Jurkat, Clone E6-1 (cell line): ENCODE results near the gene RIMS1.

Experiments used
- DNase-seq: peaks from one replicate; pipeline ENCODE4 v3.0.0-alpha.2; 2011; ENCODE audit warnings: low read depth, low spot score
- H3K4me3 ChIP-seq: 2 replicates; pipeline ENCODE4 v1.5.1; 2011; ENCODE audit warnings: mild to moderate bottlenecking, low read length, control low read depth, moderate library complexity

The RIMS1 gene

DNA sequence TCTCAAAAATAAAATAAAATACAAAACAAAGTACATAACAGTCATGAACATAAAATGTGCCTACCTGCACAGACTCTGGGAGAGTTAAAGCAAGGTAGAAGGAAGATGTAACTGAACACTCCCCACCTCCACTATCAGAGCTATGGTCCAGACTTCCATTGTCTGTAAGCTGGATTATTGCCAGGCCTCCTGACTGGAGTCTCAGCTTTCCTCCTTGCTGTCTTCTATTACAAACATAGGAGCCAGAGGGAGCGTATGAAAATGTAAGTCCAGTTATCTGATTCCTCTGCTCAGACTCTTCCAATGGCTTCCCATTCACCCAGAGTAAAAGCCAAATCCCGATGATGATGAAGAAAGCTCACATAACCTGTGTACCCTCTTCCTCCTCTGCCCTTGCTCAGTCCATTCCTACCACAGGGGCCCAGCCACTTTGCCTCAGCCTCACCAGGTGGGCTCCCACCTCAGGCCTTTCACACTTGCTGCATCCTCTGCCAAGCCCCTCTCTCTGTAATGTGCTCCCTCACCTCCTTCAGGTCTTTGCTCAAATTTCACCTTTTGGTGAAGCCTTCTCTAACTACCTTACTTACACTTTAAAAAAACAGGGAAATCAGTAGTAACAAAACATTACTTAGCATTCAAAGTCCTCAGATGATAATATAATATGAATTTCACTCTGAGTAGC is 194.1 kb downstream of the RIMS1 start:
- DNase-seq, result no peak
- H3K4me3 ChIP-seq, result no peak overlapping the region

GRCh38 chr6:72081871-72082270 is 195.5 kb downstream of the RIMS1 start:
- DNase-seq, result no peak
- no peak overlapping the region for H3K4me3 ChIP-seq

- DNase-seq, result no peak
- H3K4me3 ChIP-seq, result no peak overlapping the region
Observed at GRCh38 chr6:72083976-72084375, 197.6 kb downstream of the RIMS1 start.

DNA sequence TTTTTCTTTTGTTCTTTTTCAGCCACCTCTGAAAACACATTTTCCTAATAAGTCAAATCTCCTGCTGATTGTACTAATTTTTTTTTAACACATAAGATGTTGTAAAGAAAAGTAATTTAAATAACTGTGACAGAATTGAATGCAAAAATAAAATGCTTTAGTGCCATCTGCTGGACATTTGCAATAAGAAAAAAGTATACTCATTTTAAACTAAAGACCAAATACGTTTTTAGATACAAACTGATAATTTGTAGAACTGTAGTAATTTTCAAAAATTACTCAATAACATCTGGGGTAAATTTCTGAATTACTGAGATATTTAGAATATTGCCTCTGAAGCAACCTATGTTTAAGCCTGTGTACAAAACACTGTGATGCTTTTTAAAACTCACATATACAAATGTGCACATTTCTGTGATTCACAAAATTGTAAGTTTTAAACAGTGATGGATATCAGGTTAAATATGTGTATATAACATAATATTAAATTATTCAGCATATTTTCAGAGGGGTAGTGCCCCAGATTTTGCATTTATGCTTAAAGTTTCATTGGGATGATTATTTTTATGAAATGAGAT is 198.7 kb downstream of the RIMS1 start:
- peak; percentile 11 for DNase-seq
- no peak overlapping the region for H3K4me3 ChIP-seq

- DNase-seq, result no peak
- H3K4me3 ChIP-seq, result no peak overlapping the region
Observed at GRCh38 chr6:72094506-72094905, 208.2 kb downstream of the RIMS1 start.

GRCh38 chr6:72102561-72102960 is 216.2 kb downstream of the RIMS1 start:
- no peak overlapping the region for H3K4me3 ChIP-seq
- DNase-seq, result no peak

DNA sequence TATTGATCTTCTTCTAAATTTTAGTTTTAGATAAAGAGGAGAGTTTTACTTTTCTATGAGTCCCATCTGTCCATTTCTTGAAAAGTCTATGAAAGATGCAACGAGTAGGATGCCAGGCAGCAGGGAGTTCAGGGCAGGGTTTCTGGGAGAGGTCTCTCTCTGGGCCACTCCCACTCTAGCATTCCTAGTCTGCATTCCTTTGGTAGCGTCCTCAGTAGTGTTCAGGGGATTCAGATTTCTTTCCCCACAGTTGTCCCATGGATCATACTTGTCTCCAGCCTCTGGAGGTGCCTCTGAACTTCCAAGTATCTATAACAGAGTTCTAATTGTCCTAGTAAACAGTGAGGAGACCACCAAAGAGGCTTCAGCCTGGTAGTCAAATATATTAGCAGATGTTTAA is 225.3 kb downstream of the RIMS1 start:
- H3K4me3 ChIP-seq, result no peak overlapping the region
- DNase-seq, result no peak

DNA sequence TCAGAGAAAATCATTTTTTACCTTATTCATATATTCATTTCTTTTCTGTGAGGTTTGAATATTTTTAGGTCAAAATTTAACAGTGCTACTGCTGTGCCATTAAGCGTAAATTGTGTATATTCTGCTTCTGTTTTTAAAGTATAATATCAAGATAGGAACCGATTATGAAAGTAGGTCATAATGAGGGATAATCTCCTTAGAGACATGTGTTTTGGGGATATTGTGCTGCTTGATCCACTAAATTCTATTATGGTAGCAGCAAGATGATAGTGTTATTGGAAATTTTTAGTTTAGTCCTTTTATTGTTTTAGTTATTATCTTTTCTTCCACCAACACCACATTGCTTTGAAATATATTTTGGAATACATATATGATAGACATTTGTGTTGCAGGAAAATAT is 244.0 kb downstream of the RIMS1 start:
- H3K4me3 ChIP-seq, result no peak overlapping the region

DNA sequence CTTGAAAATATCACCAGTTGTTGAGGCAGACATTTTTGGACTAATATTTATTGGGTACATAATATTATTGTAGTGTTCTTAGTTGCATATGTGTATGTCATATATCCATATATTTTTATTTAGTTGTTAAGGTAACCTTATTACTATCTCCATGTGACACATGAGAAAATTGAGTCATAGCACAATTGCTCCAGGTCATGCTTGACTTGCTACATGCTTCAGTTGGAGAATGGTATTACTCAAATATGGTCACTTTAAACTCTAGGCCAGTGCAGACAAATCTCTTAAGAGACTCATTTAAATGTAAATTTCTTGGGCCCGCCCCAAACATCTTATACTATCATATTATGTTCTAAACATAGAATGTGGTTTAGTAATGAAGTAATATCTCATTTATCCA is 246.1 kb downstream of the RIMS1 start:
- no peak for DNase-seq
- no peak overlapping the region for H3K4me3 ChIP-seq

More for the DNA sequence above, 244.0 kb downstream of the RIMS1 start:
- DNase-seq, result no peak

DNA sequence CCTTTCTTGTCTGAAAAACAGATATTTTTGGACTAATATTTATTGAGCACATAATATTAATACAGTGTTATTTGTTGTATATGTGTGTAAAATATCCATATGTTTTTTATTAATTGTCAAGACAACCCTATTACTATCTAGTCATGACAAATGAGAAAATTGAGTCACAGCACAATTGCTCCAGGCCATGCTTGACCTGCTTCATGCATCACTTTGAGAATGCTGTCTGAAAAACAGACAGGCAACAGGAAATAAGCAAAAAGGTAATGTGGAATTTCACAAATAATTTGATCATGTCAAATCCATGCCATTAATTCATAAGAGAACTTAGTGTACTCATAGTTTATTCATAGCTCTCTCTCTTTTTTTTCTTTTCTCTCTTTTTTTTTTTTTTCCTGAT is 246.5 kb downstream of the RIMS1 start:
- no peak overlapping the region for H3K4me3 ChIP-seq
- DNase-seq, result no peak

DNA sequence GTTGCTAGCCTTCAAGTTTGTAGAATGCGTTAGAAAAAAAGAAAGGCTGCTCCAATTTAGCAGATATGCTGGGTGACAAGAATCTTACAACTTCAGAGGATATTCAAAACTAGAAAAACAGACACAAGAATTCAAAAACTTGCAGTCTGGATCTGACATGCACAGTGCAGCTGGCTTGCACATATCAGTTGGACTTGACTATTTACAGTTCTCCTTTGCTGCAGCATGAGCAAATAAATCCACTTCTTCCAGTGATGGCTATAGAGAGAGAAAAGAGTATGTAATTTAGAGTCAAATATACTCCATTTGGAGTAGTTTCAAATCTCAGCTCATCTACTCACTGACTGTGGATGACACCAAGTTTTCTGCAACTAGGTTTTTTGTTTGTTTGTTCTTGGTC is 247.0 kb downstream of the RIMS1 start:
- H3K4me3 ChIP-seq, result no peak overlapping the region
- no peak for DNase-seq

DNA sequence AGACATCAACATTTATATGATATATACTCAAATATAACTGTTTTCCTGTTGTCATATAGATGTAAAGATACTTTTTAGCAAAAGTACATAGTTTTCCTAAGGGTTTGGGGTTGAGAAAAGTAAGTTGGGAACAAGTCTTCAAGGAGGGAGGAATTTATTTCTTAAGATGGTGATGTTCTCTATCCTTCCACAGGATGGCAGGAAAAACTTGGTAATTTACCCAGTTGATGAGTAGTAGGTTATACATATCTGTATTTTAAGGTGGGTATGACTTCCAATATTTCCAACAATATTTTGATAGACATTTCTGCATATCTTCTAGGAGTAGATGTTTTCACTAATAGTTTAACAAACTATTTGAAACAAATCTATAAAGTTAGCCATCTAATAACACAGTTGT is 254.4 kb downstream of the RIMS1 start:
- no peak overlapping the region for H3K4me3 ChIP-seq
- no peak for DNase-seq

DNA sequence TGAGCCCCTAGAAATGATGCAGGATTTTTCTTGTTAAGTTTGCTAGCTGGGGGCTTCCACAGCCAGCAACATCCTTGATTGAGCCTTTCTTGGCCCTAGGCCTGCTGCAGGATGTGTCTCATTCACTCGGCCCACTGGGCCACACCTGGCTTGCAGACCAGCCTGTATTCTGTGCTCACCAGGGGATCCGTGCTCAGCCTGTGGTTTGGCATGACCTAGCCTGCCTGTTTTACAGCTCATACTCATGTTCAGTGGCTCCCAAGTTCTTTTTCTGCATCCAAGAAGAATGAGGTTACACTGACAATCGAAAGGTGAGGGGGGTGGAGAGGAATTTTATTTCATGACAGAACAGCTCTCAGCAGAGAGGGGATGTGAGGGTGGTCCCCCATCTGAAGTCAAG is 263.4 kb downstream of the RIMS1 start:
- no peak for DNase-seq
- no peak overlapping the region for H3K4me3 ChIP-seq

DNA sequence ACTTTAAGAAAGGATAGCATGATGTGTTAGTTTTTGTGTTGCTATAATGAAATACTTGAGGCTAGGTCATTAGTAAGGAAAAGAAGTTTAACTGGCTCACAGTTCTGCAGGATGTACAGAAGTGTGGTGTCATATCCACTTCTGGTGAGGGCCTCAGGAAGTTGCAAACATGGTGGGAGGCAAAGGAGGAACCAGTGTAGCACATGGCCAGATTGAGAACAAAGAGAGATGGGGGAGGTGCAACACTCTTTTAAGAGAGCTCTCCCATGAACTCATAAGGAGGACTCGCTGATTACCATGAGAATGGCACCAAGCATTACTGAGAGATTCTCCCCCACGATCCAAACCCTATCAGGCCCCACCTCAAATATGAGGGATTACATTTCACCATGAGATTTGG is 265.4 kb downstream of the RIMS1 start:
- no peak for DNase-seq
- no peak overlapping the region for H3K4me3 ChIP-seq

GRCh38 chr6:72175916-72176315 is 289.6 kb downstream of the RIMS1 start:
- no peak for DNase-seq
- H3K4me3 ChIP-seq, result no peak overlapping the region

DNA sequence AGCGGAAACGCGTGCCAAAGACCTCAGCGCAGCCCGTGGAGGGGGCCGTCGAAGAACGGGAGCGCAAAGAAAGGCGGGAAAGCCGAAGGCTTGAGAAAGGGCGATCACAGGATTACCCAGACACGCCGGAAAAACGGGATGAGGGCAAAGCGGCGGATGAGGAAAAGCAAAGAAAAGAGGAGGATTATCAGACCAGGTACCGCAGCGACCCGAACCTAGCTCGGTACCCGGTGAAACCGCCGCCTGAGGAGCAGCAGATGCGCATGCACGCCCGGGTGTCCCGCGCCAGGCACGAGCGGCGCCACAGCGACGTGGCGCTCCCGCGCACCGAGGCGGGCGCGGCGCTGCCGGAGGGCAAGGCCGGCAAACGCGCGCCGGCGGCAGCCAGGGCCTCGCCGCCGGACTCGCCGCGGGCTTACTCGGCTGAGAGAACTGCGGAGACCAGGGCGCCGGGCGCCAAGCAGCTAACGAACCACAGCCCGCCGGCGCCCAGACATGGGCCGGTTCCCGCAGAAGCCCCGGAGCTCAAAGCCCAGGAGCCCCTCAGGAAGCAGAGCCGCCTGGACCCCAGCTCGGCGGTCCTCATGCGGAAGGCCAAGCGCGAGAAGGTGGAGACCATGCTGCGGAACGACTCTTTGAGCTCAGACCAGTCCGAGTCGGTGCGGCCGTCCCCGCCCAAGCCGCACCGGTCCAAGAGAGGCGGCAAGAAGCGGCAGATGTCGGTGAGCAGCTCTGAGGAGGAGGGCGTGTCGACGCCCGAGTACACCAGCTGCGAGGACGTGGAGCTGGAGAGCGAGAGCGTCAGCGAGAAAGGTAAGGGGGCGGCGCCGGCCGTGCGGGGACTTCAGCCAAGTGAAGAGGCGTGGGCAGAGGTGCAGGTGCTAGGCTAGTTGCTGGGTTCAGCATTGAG is 296.2 kb downstream of the RIMS1 start:
- no peak for DNase-seq
- no peak overlapping the region for H3K4me3 ChIP-seq

- no peak for DNase-seq
- H3K4me3 ChIP-seq, result no peak overlapping the region
Observed at GRCh38 chr6:72203983-72204382, 317.6 kb downstream of the RIMS1 start.

- no peak for DNase-seq
- H3K4me3 ChIP-seq, result no peak overlapping the region
Observed at GRCh38 chr6:72205500-72205899, 319.1 kb downstream of the RIMS1 start.

DNA sequence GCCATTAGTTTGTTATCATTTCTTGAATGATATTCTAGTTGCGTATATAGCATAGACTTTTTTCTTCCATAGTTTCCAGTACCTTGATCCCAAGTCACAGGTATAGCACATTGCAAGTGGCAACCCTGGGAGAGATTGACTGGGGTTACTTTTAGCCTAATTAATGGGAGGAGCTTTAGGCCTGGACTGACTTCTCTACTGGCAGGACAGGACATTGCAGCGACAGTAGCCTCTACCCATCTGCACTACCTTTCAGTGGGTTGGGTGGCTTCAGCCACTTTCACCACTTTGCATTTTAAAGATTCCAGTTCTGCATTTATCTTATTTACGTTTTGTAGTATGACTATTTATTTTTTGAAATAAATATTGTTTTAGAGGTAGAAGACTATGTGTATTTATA is 320.3 kb downstream of the RIMS1 start:
- no peak for DNase-seq

DNA sequence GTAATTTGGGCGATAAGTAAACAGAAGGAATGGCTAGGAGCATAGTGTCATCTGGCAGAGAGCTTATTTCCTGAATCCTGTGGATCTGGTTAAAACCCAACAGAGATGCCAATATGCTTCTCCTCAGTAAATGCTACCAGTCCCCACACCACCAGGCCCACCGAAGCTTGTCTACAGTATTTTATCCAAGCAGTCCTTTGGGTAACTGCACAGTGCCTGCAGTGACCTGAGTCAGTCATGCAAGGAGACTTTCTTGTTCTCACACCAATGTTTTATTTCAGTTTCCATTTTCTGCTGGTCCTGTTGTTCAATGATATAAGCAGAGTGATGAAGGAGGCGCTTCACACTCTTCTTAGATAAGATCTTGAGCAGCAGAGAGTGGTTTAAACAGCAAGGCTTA is 326.3 kb downstream of the RIMS1 start:
- DNase-seq, result no peak
- no peak overlapping the region for H3K4me3 ChIP-seq

More for the DNA sequence above, 320.3 kb downstream of the RIMS1 start:
- H3K4me3 ChIP-seq, result no peak overlapping the region
